ENCODE data around the gene ZSCAN21.

DNA sequence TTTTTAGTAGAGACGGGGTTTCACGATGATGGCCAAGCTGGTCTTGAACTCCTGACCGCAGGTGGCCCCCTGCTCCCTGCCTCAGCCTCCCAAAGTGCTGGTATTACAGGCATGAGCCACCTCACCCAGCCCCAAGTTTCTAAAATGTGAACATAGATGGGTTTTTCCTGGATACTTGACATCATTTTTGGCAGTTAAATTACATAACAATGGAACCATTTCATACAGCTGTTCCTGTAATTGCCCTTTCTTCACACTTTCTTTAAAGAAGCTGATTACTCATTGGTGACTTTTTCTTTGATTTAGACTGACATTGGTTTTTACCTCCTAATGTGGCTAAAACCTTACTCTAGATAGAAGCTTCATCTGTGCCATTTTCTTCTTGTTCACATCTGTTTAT lies 28.3 kb upstream of the ZSCAN21 start:
- TF ChIP-seq, protein P1, sequence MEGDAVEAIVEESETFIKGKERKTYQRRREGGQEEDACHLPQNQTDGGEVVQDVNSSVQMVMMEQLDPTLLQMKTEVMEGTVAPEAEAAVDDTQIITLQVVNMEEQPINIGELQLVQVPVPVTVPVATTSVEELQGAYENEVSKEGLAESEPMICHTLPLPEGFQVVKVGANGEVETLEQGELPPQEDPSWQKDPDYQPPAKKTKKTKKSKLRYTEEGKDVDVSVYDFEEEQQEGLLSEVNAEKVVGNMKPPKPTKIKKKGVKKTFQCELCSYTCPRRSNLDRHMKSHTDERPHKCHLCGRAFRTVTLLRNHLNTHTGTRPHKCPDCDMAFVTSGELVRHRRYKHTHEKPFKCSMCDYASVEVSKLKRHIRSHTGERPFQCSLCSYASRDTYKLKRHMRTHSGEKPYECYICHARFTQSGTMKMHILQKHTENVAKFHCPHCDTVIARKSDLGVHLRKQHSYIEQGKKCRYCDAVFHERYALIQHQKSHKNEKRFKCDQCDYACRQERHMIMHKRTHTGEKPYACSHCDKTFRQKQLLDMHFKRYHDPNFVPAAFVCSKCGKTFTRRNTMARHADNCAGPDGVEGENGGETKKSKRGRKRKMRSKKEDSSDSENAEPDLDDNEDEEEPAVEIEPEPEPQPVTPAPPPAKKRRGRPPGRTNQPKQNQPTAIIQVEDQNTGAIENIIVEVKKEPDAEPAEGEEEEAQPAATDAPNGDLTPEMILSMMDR (conservative IDR thresholded peaks at IDR 0.05): no peak
- TF ChIP-seq ZFX (IDR thresholded peaks at IDR 0.05): no peak
